Heart right ventricle (tissue), 16 donors: ENCODE data around the gene RASGRF2. TPM values are rescaled to one million over a fixed set of nuclear protein-coding genes. Genes with fewer than 3 reads are reported as not detected.

Experiments used
- ATAC-seq, 8 donors: fragments of 200-7000 bp; cut with Tn5 transposase; one replicate each; pipeline ENCODE4 v1.9.1; 2020; ENCODE audit warnings: mild to moderate bottlenecking in 8 of 8, moderate library complexity in 8 of 8, moderate number of reproducible peaks in 1 of 8
- DNase-seq, 2 donors: peaks; one replicate each; pipeline ENCODE4 v3.0.0-alpha.2; 2020
- H3K27ac ChIP-seq, 10 donors: fragments of 200-600 bp; sonication (generic) in 2 of 10; one replicate each; pipeline versions ENCODE4 v1.5.0 to v1.8.0; 2020 to 2022; ENCODE audit warnings: mild to moderate bottlenecking in 3 of 10
- H3K27me3 ChIP-seq, 7 donors: fragments of 200-600 bp; one replicate each; pipeline ENCODE4 v1.8.0; 2021 to 2022; ENCODE audit warnings: mild to moderate bottlenecking in 2 of 7
- H3K36me3 ChIP-seq, 9 donors: fragments of 200-600 bp; sonication (generic) in 1 of 9; one replicate each; pipeline versions ENCODE4 v1.5.0 to v1.8.0; 2020 to 2022; ENCODE audit warnings: mild to moderate bottlenecking in 2 of 9
- H3K4me1 ChIP-seq, 9 donors: fragments of 200-600 bp; sonication (generic) in 1 of 9; one replicate each; pipeline versions ENCODE4 v1.5.0 to v1.8.0; 2020 to 2022; ENCODE audit warnings: mild to moderate bottlenecking in 4 of 9
- H3K4me3 ChIP-seq, 10 donors: fragments of 200-600 bp; sonication (generic) in 2 of 10; one replicate each; pipeline versions ENCODE4 v1.5.0 to v1.8.0; 2020 to 2022; ENCODE audit warnings: mild to moderate bottlenecking in 7 of 10, moderate library complexity in 2 of 10
- H3K9me3 ChIP-seq, 11 donors: fragments of 200-600 bp in 10 of 11; sonication (generic) in 2 of 11; one replicate each; pipeline versions ENCODE4 v1.5.0 to v1.8.0; 2013 to 2022; ENCODE audit warnings: mild to moderate bottlenecking in 2 of 11, control low read depth in 1 of 11, moderate library complexity in 1 of 11
- WGBS, 2 donors: extraction: QIAGEN DNeasy Blood & Tissue Kit; methylation state at CpG; one replicate each; pipeline ENCODE4 v1.1.7; 2013; ENCODE audit warnings: inconsistent platforms in 1 of 2; 5-methylcytosine and 5-hydroxymethylcytosine counted together
- intact Hi-C, 10 donors: fragments of 100-400 bp; cut with DNase I; formaldehyde crosslinking; loops; one replicate each; pipeline versions ENCODE4 v1.11.1 to v1.14.2; 2022
- polyA plus RNA-seq, 2 donors: library from polyadenylated mRNA; stranded (reverse); fragments of 200-250 nt; gene quantifications; one replicate each; pipeline ENCODE4 v1.2.3, GENCODE V29; 2013
- total RNA-seq, 10 donors: library from RNA; stranded (reverse); fragmentation: NEBNext Ultra II Directional in 3 of 10; extraction: Animal tissue kit (Norgen Biotek cat#: 25700) in 3 of 10; gene quantifications; one replicate each; pipeline versions ENCODE4 v1.2.1 to v1.2.4, GENCODE V29; 2021 to 2023
- TF ChIP-seq, protein P1 (sequence below), 9 donors: fragments of 200-600 bp; sonication (generic) in 2 of 9; IDR thresholded peaks; one replicate each; pipeline versions ENCODE4 v1.5.0 to v1.8.0; 2021 to 2022; ENCODE audit warnings: antibody characterized with exemption in 9 of 9, mild to moderate bottlenecking in 5 of 9, moderate library complexity in 1 of 9
- donor health status: Arrhythmogenic right ventricular cardiomyopathy.
- donor health status: ischemic (EF 13 %, LVEDD 7.1; RV severe dilation, severe dysfunction).
- donor health status: healthy with polysubstance abuse.
- donor health status: DM: no; HTN: yes; CAD: no.
- donor health status: DM: no; HTN: no; CAD: no.
- donor health status: ischemic (EF 25% LVEDD 6.9; RV normal size, moderate dysfunction).
- donor health status: ischemic (EF 25% LVEDD 5.7; RV mildly dilated, moderate dysfunction).
- donor health status: healthy.
- donor health status: DM: yes; HTN: yes; CAD: no.
- donor health status: Ischemic cardiomyopathy.
- donor health status: ischemic (EF 35%, LVEDD 5.7; RV mildly dilated, moderate dysfunction).
- donor health status: nonischemic (EF 11% LVEDD 7.7; RV severe dilation, severe dysfunction).
- donor health status: DM: yes; HTN: yes; CAD: no.
- donor health status: PGD.
- donor health status: ischemic (EF 29% LVEDD 5.4; RV normal size, mild dysfunction).
- donor health status: nonischemic (EF 23%, LVEDD 6.1; RV moderate dilation, normal function).

RASGRF2 gene
- total and polyA plus RNA-seq, 12 donors: 2.9 to 13.4 (median 6.8) TPM

DNA sequence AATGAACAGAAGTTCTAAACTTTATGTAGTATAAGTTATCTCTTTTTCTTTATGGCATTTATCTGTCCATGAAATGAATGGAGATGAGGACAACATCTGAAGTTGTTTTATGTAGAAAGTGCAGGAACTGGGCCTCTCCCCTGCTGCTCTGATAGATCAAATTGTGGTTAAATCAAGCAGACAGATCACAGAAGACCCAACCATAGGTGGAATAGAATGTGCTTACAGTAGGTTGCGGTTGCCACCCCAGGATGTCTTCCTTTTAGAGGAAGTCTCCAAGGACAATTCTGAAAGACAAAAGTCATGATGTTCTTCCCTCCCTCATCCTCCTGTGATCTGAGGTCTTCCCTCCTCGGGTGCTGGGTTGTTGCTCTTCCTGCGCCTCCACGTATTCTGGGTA lies 12.9 kb downstream of the RASGRF2 start:
- ATAC-seq (no peak), DNase-seq (no peak)
- Histone ChIP-seq H3K27me3 (no peaks in the 10 kb centered on the region), H3K9me3 (no peaks in the 10 kb centered on the region), H3K4me3 (no peak overlapping the region), H3K27ac (no peak overlapping the region), H3K36me3 (no peaks in the 10 kb centered on the region), H3K4me1 (peaks cover 0 to 57% (median 15%) of the 10 kb centered on the region in 9 donors)
- TF ChIP-seq, protein P1, sequence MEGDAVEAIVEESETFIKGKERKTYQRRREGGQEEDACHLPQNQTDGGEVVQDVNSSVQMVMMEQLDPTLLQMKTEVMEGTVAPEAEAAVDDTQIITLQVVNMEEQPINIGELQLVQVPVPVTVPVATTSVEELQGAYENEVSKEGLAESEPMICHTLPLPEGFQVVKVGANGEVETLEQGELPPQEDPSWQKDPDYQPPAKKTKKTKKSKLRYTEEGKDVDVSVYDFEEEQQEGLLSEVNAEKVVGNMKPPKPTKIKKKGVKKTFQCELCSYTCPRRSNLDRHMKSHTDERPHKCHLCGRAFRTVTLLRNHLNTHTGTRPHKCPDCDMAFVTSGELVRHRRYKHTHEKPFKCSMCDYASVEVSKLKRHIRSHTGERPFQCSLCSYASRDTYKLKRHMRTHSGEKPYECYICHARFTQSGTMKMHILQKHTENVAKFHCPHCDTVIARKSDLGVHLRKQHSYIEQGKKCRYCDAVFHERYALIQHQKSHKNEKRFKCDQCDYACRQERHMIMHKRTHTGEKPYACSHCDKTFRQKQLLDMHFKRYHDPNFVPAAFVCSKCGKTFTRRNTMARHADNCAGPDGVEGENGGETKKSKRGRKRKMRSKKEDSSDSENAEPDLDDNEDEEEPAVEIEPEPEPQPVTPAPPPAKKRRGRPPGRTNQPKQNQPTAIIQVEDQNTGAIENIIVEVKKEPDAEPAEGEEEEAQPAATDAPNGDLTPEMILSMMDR (IDR thresholded peaks at IDR 0.05): no peak
- WGBS, 2 donors: 77 to 84% methylated on average over 4 of the region's 4 CpGs
- intact Hi-C loops: no loop called here

DNA sequence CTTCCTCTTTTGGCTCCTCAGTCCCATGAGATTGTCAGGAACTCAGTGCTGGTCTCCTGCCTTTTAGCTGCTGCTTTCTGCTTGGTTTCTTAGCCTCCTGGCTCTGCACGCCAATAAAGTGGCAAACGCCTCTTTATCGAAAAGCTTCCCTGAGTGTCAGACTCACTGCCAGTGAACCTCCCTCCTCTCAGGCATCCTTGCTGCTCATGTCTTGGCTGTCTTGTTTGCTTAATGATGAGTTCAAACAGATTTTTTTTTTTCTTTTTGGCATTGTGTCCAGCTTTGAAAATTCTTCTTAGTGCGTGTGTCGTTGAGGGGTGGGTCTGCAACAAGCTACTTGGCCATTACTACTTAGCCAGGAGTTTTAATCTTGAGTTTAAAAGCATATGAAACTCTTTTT lies 14.9 kb downstream of the RASGRF2 start:
- no peaks in the 10 kb centered on the region for H3K36me3 ChIP-seq
- H3K9me3 ChIP-seq: no peaks in the 10 kb centered on the region
- no peaks in the 10 kb centered on the region for H3K27me3 ChIP-seq
- ATAC-seq: peak in 6 of 8 donors; percentile 17 to 62 (median 44)
- 35 to 37% methylated on average over 5 of the region's 5 CpGs for WGBS, 2 donors
- H3K27ac ChIP-seq: peak overlapping the region in 8 of 10 donors; percentile 7 to 83 (median 73)
- peaks cover 0 to 68% (median 9%) of the 10 kb centered on the region in 9 donors for H3K4me1 ChIP-seq
- no peak overlapping the region for H3K4me3 ChIP-seq
- DNase-seq: no peak
- intact Hi-C loops: no loop called here
- TF ChIP-seq, protein P1 (IDR thresholded peaks at IDR 0.05): no peak

- no peaks in the 10 kb centered on the region for H3K27me3 ChIP-seq
- no peaks in the 10 kb centered on the region for H3K36me3 ChIP-seq
- intact Hi-C loops: no loop called here
- WGBS, 2 donors: 66 to 72% methylated on average over 4 of the region's 4 CpGs
- H3K27ac ChIP-seq: peak overlapping the region in 9 of 10 donors; percentile 49 to 83 (median 72)
- TF ChIP-seq, protein P1 (IDR thresholded peaks at IDR 0.05): no peak
- peaks cover 0 to 78% (median 9%) of the 10 kb centered on the region in 9 donors for H3K4me1 ChIP-seq
- ATAC-seq: peak; percentile 22 to 90 (median 79)
- no peak for DNase-seq
- H3K9me3 ChIP-seq: no peaks in the 10 kb centered on the region
- H3K4me3 ChIP-seq: no peak overlapping the region
Measured at GRCh38 chr5:80976985-80977384, 16.8 kb downstream of the RASGRF2 start.

- H3K4me1 ChIP-seq: peaks cover 0 to 77% (median 9%) of the 10 kb centered on the region in 9 donors
- intact Hi-C loops: no loop called here
- no peaks in the 10 kb centered on the region for H3K36me3 ChIP-seq
- WGBS, 2 donors: 77 to 80% methylated on average over 1 of the region's 1 CpG
- H3K27me3 ChIP-seq: no peaks in the 10 kb centered on the region
- H3K4me3 ChIP-seq: no peak overlapping the region
- ATAC-seq (no peak), DNase-seq (no peak)
- TF ChIP-seq, protein P1 (IDR thresholded peaks at IDR 0.05): no peak
- peak overlapping the region in 8 of 10 donors; percentile 41 to 83 (median 71) for H3K27ac ChIP-seq
- H3K9me3 ChIP-seq: no peaks in the 10 kb centered on the region
Measured at GRCh38 chr5:80977764-80978163, 17.6 kb downstream of the RASGRF2 start.
